ENCODE results near the gene SEC23A. TPM values are rescaled to one million over a fixed set of nuclear protein-coding genes. Genes with fewer than 3 reads are reported as not detected.
A peak's percentile ranks its signal among the peaks of the same experiment; 100 is the strongest.

The SEC23A gene
- total RNA-seq, 4 donors from 2014 or later, result 230 to 306 (median 249) TPM

- Histone ChIP-seq H3K4me1 (no peaks in the 10 kb centered on the region), H3K27me3 (no peaks in the 10 kb centered on the region), H3K36me3 (peaks cover 8 to 92% of the 10 kb centered on the region in 2 donors), H3K27ac (no peak overlapping the region), H3K4me3 (no peak overlapping the region), H3K9me3 (no peaks in the 10 kb centered on the region)
- WGBS, 2 donors (ENCODE audit: low coverage in 1 of 2), result 93 to 94% methylated on average over 5 of the region's 5 CpGs
- no peak for ATAC-seq
- TF ChIP-seq EP300 (IDR thresholded peaks at IDR 0.05) (no peak), POLR2AphosphoS5 (IDR thresholded peaks at IDR 0.05) (no peak), CTCF (IDR thresholded peaks at IDR 0.05) (no peak), POLR2A (IDR thresholded peaks at IDR 0.05) (no peak)
Measured at GRCh38 chr14:39036760-39037159, 66.3 kb downstream of the SEC23A start.

GRCh38 chr14:39035336-39035735, 67.7 kb downstream of the SEC23A start:
- no peak overlapping the region for H3K27ac ChIP-seq
- H3K4me1 ChIP-seq, result no peaks in the 10 kb centered on the region
- H3K4me3 ChIP-seq, result no peak overlapping the region
- no peaks in the 10 kb centered on the region for H3K27me3 ChIP-seq
- peaks cover 8 to 97% of the 10 kb centered on the region in 2 donors for H3K36me3 ChIP-seq
- ATAC-seq, result no peak
- TF ChIP-seq CTCF (IDR thresholded peaks at IDR 0.05), result no peak
- TF ChIP-seq POLR2A (IDR thresholded peaks at IDR 0.05), result no peak
- TF ChIP-seq EP300 (IDR thresholded peaks at IDR 0.05), result no peak
- no peak for TF ChIP-seq POLR2AphosphoS5 (IDR thresholded peaks at IDR 0.05)
- no peaks in the 10 kb centered on the region for H3K9me3 ChIP-seq

- Histone ChIP-seq H3K4me1 (no peaks in the 10 kb centered on the region), H3K27me3 (no peaks in the 10 kb centered on the region), H3K4me3 (no peak overlapping the region), H3K36me3 (peaks cover 8 to 97% of the 10 kb centered on the region in 2 donors), H3K9me3 (no peaks in the 10 kb centered on the region), H3K27ac (no peak overlapping the region)
- no peak for ATAC-seq
- WGBS, 2 donors (ENCODE audit: low coverage in 1 of 2), result 42 to 46% methylated on average over 3 of the region's 3 CpGs
- TF ChIP-seq POLR2AphosphoS5 (IDR thresholded peaks at IDR 0.05) (no peak), CTCF (IDR thresholded peaks at IDR 0.05) (peak in 1 of 4 experiments; percentile 20)
Measured at GRCh38 chr14:39034481-39035296, 68.3 kb downstream of the SEC23A start.

- Histone ChIP-seq H3K36me3 (peaks cover 3 to 88% of the 10 kb centered on the region in 2 donors), H3K4me3 (no peak overlapping the region), H3K9me3 (no peaks in the 10 kb centered on the region), H3K27ac (no peak overlapping the region), H3K27me3 (no peaks in the 10 kb centered on the region), H3K4me1 (no peaks in the 10 kb centered on the region)
- TF ChIP-seq CTCF (IDR thresholded peaks at IDR 0.05), result no peak
- TF ChIP-seq POLR2A (IDR thresholded peaks at IDR 0.05), result no peak
- no peak for TF ChIP-seq EP300 (IDR thresholded peaks at IDR 0.05)
- TF ChIP-seq POLR2AphosphoS5 (IDR thresholded peaks at IDR 0.05), result no peak
- 58 to 63% methylated on average over 3 to 4 of the region's 4 CpGs for WGBS, 2 donors (ENCODE audit: low coverage in 1 of 2)
- no peak for ATAC-seq
Measured at GRCh38 chr14:39033371-39033770, 69.7 kb downstream of the SEC23A start.

GRCh38 chr14:39030209-39030608, 72.8 kb downstream of the SEC23A start:
- no peaks in the 10 kb centered on the region for H3K4me1 ChIP-seq
- 97% methylated on average over 9 of the region's 10 CpGs; no CpG with 5 or more reads in 1 of the 2 donors for WGBS, 2 donors (ENCODE audit: low coverage in 1 of 2)
- H3K27me3 ChIP-seq, result no peaks in the 10 kb centered on the region
- H3K36me3 ChIP-seq, result peaks cover 0 to 57% of the 10 kb centered on the region in 2 donors
- TF ChIP-seq EP300 (IDR thresholded peaks at IDR 0.05) (no peak), POLR2A (IDR thresholded peaks at IDR 0.05) (no peak), CTCF (IDR thresholded peaks at IDR 0.05) (no peak), POLR2AphosphoS5 (IDR thresholded peaks at IDR 0.05) (no peak)
- no peak for ATAC-seq
- no peak overlapping the region for H3K27ac ChIP-seq
- H3K9me3 ChIP-seq, result no peaks in the 10 kb centered on the region
- H3K4me3 ChIP-seq, result no peak overlapping the region
